HG03457 (cell line): ENCODE results near the gene RET.

Experiments
- ATAC-seq: cut with Tn5 transposase; IDR thresholded peaks from one replicate; pipeline ENCODE4 v1.9.1; 2021; ENCODE audit warnings: moderate number of reproducible peaks; ENCODE audit not compliant: unreplicated experiment

RET gene

DNA sequence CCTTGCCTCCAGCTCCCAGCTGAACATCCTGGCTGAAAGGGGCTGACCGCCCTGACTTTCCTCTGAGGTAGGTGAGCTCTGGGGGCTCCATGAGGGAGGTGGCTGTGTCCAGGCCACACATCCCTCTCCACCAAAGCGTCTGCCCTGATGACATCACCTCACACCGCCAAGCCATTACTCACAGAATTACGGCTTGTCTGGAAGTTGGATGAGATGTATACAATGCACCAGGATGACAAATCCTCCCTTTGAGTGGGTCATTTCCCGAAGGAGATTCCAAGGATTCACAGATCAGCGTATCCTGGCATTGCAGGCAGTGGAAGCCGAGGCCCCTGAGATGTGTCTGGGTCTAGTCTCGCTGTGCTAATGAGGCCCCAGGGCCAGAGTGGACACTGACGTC lies 15.1 kb upstream of the RET start:
- no peak for ATAC-seq

- no peak for ATAC-seq
Observed at GRCh38 chr10:43062402-43063160, 14.3 kb upstream of the RET start.

DNA sequence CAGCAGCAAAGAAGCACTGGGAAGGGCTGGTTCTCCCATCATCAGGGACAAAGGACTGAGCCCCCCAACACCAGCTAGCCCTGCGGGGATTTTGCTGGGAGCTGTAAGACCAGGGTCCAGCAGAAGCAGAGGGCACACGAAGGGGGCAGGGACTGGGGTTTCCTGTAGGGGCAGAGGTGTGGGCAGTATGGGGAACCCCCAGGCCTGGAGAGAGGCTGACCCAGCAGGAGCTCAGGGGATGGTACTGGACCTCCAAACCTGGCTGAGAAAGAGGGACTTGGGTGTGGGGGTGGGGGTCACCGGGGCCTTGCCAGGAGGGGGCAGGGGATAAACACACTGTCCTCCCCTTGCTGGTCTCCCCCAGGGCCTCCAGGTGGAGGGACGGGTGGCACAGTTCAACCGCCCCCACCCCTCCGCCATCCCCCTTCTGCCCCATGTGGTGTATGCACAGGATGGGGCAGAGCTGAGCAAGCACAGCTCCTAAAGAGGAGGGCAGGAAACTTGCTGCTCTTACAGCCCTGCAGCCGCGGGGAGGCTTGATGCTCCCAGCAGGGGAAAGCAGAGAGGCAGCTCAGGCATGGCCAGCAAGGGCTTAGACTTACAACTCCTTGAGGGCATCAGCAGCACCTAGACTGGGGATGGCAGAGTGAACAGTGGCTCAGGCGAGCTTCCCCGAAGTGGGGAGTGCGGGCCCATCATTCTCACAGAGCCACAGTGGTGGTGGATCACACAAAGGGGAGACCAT lies 12.4 kb upstream of the RET start:
- ATAC-seq = no peak

DNA sequence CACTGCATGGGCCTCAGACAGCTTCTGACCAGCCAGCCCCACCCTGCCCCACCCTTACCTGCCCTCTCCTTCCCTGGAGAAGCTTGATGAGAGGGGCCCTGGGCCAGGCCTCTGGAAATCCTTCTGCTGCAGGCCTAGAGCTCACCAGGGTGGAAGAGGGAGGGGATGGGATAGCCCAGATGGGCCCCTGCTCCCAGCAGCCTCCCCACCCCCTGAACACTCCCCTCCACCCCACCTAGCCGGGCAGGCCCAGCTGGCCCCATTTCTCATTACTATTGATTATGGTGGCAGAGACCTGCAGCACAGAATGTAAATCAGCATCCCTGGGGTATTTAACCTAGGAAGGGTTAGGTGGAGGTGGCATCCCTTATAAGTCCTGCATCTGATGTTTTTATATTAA lies 11.6 kb upstream of the RET start:
- no peak for ATAC-seq

GRCh38 chr10:43065761-43066160 lies 11.1 kb upstream of the RET start:
- no peak for ATAC-seq

DNA sequence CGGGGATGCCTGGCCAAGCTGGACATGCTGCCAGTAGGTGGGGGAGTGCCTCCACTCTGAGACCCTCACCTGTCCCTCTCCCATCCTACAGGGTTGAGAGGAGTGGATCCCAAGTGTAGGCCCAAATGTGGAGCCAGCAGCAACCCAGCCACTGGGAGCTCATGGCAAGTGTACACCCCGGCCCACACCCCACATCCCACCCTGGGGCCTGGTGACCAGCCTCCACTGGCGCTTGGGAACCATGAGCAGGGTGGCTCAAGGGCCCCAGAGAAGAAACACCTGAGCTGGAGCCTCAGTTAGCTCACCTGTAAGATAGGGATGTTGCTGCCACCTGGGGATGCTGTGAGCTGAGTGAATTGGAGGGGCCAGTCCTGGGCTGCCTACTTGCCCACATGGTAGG lies 10.4 kb upstream of the RET start:
- no peak for ATAC-seq

DNA sequence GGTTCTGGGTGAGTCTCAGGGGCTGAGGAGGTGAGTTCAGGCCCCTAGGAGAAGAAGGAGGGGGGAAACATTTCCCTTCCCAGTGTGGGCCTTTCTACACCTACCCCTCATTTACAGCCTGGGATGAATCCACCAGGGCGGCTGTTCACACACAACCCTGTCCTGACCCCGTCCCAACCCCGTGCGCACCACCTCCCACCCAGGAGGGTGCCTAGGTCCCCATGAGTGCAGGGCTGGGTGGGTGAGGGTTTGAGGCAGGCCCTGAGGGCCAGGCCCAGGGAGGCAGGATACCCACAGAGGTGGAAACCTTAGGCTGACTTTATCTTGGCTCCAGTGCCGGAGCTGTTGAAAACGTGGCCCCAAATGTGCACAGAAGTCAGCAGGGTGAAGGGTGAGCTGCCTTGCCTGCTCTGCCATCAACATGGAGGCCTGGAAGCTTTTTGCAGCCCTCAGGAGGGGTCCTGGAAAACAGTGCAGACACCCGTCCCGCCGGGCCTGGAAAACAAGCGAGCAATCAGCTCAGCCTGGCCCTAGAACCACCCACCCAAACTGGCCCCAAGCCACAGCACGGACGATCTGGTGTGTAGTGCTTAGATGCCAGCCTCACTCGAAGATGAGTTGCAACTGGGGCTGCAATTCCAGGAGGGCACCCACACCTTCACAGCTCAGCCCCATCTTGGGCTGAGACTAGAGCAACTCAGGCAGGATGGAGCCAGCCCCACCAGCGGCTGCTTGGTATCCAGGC lies 9.3 kb upstream of the RET start:
- no peak for ATAC-seq

DNA sequence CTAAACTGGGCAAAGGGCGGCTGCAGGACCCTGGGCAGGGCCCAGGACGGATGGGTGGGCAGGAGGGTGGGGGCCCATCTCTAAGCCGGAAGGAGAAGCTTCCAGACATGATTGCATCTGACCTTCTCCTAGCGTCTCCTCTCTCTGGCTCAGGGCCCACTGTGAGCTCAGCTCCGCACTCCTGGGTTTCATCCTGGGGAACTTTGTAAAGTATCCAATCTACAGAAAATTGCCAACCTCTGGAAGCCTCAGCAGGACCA lies 8.8 kb upstream of the RET start:
- ATAC-seq = no peak

DNA sequence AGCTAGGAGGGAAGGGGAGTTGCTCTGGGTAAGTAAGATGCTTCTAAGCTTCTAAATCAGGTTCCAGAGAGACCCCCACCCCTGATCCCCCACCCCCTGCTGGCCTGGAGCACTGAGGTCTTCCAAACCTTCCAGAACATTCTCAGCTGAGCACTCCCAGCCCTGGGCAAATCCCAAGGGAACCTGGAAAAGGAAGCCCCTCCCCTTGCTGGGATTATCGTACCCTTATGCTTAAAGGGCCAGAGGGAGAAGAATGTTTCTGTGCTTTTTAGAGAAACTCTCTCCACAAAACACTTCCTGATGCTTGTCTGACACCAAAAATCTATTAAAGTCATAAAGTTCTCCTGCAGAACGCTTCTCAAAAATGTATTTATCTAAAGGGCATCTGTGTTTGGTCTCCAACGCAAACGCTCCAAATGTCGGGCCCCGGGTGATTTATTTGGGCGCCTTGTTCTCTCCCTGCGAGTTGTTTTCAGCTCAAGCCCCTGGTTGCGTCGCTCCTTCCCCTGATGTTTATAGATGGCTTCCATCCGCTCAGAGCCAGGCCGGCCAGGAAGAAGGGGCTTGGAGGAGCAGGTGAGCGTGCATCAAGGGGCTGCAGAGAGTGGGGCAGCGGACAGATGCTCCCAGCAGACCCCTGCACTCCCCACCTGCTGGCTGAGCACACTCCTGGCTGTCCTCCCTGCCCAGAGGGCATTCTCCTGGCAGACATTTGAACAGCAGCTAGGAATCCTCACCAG lies 8.2 kb upstream of the RET start:
- no peak for ATAC-seq

DNA sequence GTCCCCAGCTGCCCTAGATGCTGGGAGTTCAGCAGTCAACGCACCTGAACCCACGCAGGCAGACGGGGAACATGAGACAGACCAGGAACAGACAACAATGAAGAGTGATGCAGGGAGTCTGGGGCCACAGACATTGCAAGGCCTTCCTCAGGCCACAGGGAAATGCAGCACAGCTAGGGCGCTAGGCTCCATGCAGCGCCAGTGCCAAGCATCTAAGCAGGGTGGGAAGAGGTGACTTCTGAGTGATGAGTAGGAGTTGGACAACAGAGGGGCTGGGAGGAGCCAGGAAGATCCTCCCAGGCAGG lies 7.7 kb upstream of the RET start:
- no peak for ATAC-seq

- ATAC-seq = no peak
Observed at GRCh38 chr10:43069579-43069978, 7.3 kb upstream of the RET start.

DNA sequence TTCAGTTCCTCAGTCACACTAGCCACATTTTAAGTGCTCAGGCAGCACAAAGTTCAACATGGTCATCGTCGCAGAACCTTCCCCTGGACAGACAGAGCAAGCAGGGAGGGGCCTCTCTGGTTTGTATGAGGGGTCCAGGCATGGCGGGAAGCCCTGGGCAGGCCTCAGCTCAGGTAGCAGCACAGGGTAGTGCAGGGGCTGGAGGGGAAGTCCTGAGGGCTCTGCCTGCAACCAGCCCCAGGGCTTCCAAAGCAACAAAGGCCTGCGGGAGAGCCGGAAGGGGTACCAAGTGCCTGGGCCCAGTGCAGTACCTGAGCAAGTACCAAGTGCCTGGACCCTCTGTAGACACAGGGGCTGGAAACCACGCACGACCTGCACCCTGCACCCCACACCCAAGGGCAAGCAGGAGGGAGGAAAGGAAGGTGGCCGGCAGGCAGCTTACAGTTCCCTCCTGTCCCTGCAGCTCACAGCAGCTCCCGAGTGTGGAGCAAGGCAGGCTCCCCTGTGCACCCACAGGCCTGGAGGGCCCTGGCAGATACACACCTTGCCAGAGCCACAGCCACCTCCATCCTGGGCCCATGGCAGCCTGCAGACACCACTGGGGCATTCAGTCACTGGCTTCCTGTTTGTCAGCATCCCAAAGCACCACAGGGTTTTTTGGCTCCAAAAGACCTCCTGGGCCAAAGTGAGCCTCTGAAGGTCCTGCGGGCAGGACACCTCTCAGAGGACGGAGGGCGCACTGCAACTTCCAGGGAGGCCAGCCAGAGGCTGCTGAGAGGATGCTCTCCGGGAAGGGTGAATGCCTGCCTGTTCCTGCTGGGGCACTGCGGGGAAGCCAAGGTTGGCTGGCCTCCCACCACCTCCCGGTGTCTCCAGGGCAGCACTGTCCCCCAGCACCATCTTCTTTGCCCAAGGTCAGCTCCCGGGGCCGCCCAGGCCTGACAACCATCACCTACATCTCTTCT lies 6.5 kb upstream of the RET start:
- no peak for ATAC-seq

DNA sequence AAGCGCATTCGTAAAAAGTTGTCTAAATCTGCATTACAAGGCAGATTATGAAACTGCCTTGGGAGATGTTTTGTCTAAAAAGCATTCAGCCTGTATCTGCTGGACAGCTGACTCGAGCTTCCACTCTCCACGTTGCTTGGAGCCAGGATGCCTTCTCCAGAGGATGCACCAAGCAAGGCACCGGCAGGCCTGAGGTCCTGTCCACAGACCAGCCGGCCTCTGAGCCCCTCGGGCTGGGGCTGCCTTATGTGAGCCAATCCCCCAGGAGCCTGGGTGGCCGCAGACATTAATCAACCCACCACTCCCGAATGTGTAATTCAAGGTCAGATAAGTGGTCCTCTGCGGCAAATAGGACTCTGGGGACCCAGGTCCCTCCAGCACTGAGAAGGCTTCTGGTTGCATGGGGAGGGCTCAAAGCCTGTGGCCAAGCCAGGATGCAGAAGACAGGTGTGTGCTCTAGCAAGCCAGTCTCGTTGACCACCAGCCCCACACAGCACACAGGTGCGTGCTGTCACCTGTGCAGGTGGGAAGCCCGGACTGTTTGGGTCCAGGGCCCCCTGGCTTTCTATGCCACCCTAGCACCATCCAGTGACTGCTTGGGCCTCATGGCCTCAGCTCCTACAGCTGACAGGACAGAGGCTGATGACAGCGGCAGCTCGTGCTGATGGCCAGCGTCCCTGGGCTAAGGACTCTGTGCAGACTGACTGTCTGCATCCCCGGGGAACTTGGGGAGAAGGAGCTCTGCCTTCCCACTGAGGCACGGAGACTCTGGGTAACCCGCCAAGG lies 4.8 kb upstream of the RET start:
- ATAC-seq = no peak

- no peak for ATAC-seq
Observed at GRCh38 chr10:43073191-43073590, 3.7 kb upstream of the RET start.

DNA sequence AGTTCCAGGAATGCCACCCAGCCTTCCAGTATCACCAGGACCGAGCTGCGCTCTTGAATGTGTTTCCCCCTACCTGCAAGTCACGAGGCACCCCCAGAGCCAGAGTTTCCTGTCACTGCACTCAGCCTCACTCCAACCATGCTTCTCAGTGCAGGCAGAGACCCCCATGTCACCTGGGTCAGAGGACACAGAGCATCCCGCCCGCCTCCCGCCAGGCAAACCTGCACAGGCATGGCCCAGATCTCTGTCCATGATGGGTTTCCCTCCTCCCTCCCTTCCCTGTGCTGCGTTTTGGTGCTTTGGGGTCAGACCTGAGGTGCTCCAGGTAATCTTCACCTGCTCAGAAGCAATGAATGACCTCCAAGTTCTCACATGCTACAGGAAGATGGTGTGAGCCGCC lies 3.1 kb upstream of the RET start:
- ATAC-seq = no peak

DNA sequence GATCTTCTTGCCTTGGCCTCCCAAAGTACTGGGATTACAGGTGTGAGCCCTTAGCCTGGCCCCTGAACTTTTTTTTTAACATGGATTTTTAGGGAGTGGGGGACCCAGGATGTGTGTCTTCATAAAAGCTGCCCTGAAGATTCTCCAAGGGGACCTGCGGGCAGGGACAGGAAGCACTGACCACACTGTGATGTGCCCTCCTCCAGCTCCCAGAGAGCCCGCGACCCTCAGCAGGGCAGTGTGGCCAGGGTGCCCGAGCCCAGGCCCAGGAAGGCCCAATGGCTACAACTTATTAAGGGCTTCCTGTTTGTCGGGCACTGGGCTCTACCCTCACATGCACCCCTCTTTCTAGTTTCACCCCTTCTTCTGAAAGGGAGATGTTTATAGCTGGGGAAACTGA lies 2.5 kb upstream of the RET start:
- no peak for ATAC-seq

DNA sequence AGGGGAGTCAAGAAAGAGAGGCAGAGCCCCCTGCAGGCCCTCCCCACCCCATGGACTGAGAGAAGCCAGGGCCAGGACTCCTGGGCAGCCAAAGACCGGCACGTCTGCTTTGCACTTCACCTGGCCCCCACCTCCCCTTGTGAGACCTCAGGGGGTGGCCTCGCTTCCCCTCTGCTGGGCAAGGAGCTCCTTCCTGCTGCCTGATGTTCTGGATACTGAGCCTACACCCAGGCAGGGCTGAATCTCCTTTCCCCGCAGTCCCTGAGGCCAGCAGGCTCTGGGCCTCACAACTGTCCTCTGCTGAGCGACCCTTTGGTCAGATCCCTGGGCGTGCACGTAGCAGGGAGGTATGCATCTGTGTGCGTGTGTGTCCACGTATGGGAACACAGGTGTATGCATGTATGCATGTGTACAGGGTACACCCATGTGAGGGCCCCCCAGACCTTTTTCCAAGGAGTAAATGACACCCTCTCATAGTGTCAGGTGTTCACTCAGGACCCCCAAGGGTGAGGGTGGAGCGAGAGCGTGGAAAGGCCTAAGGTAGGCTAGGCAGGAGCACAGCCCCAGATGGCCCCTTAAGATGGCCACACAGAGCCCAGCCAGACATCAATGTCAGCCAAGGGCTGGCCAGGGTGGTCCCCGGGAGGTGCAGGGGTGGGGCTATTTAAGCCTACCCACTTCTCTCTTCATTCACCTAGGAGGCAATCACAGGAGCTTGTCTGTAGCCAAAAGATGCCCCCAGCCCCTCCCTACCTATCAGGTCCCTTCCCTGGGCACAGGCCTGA lies 1.9 kb upstream of the RET start:
- ATAC-seq = no peak

DNA sequence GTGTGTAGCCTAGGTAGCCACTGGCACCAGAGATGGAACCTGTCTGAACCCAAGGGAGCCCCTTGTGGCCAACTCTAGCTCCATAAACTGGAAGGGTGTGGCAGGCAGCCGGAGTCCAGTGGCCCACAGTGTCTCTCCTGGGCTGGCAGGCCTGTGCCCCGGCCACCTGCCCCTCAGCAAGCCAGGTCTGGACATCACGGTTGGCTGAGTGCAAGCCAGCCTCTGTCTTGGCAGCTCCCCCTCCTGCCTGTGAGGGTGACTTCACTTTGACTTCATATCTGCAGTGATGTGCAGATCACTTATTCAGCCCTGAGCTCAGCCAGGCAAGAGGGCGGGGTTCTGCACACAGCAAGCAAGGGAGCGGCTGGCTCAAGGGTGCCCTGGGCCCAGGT lies 1.3 kb upstream of the RET start:
- ATAC-seq = no peak

GRCh38 chr10:43076311-43076875 lies 476 bp upstream of the RET start:
- no peak for ATAC-seq
